AG04450 (cell line): ENCODE measurements around the gene NELFB. TPM values are rescaled to one million over a fixed set of nuclear protein-coding genes. Genes with fewer than 3 reads are reported as not detected.

Source experiments
- CTCF ChIA-PET: fragments of 300-600, 350-600 bp; formaldehyde crosslinking; extraction: SDS; loops from one replicate; lab custom pipeline; 2022; ENCODE audit warnings: antibody characterized with exemption, inconsistent platforms; lab: Charles Lee
- POLR2A ChIA-PET: fragments of 350-600 bp; formaldehyde crosslinking; extraction: SDS; loops from one replicate; lab custom pipeline; 2021; ENCODE audit warnings: antibody characterized with exemption, inconsistent platforms; lab: Yijun Ruan, JAX
- DNase-seq: peaks from one replicate; pipeline ENCODE4 v3.0.0-alpha.2; 2011; ENCODE audit warnings: low read depth, low spot score
- H3K27ac ChIP-seq: one replicate; pipeline ENCODE4 v1.5.1; 2012; ENCODE audit warnings: low read depth, low read length, control low read depth
- H3K27me3 ChIP-seq: one replicate; pipeline ENCODE4 v1.6.0; 2012; ENCODE audit warnings: low read length; ENCODE audit not compliant: control insufficient read depth, insufficient read depth
- H3K4me3 ChIP-seq: 2 replicates; pipeline ENCODE4 v1.5.1; 2011; ENCODE audit warnings: mild to moderate bottlenecking, low read depth, low read length, control low read depth
- H3K9me3 ChIP-seq: 2 replicates; pipeline ENCODE4 v1.5.1; 2012; ENCODE audit warnings: low read length; ENCODE audit not compliant: control insufficient read depth, insufficient read depth
- polyA plus RNA-seq: library from polyadenylated mRNA; depleted of rRNA; stranded (reverse); fragments of >200 nt; gene quantifications from 2 replicates; pipeline ENCODE4 v1.2.3, GENCODE V29; 2011
- TF ChIP-seq, protein P1 (sequence below): IDR thresholded peaks from 2 replicates; pipeline ENCODE4 v1.5.1; 2011; ENCODE audit warnings: low read depth, low read length, control low read depth, inconsistent platforms

Gene NELFB
- polyA plus RNA-seq, 1 experiment = 27.1 TPM

DNA sequence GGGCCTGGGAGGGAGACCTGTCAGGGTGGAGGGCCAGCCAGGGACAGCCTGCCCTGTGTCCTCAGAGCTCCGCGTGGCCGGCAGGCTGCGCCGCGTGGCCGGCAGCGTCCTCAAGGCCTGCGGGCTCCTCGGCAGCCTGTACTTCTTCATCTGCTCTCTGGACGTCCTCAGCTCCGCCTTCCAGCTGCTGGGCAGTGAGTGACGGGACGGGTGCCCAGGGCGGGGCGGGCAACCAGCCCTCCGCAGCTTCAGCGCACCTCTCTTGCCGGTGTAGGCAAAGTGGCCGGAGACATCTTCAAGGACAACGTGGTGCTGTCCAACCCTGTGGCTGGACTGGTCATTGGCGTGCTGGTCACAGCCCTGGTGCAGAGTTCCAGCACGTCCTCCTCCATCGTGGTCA lies 22.6 kb upstream of the NELFB start:
- H3K4me3 ChIP-seq = no peak overlapping the region
- no peak overlapping the region for H3K27ac ChIP-seq
- no peak for DNase-seq
- no peaks in the 10 kb centered on the region for H3K27me3 ChIP-seq
- TF ChIP-seq, protein P1, sequence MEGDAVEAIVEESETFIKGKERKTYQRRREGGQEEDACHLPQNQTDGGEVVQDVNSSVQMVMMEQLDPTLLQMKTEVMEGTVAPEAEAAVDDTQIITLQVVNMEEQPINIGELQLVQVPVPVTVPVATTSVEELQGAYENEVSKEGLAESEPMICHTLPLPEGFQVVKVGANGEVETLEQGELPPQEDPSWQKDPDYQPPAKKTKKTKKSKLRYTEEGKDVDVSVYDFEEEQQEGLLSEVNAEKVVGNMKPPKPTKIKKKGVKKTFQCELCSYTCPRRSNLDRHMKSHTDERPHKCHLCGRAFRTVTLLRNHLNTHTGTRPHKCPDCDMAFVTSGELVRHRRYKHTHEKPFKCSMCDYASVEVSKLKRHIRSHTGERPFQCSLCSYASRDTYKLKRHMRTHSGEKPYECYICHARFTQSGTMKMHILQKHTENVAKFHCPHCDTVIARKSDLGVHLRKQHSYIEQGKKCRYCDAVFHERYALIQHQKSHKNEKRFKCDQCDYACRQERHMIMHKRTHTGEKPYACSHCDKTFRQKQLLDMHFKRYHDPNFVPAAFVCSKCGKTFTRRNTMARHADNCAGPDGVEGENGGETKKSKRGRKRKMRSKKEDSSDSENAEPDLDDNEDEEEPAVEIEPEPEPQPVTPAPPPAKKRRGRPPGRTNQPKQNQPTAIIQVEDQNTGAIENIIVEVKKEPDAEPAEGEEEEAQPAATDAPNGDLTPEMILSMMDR = no peak
- no peaks in the 10 kb centered on the region; the same call in 1 of the 2 replicates for H3K9me3 ChIP-seq
- ChIA-PET POLR2A (no interaction called here), CTCF (no interaction called here)

- H3K9me3 ChIP-seq = no peaks in the 10 kb centered on the region; the same call in 1 of the 2 replicates
- no peak for DNase-seq
- no peak overlapping the region for H3K27ac ChIP-seq
- no peak overlapping the region for H3K4me3 ChIP-seq
- TF ChIP-seq, protein P1 = no peak
- no peaks in the 10 kb centered on the region for H3K27me3 ChIP-seq
- CTCF ChIA-PET = no interaction called here
- POLR2A ChIA-PET = interaction anchor here (0.5 kb wide), 1 partner anchor 110 kb away, joined by 11 read pairs; no protein-coding TSS in a partner anchor
Measured at GRCh38 chr9:137233143-137233980, 21.8 kb upstream of the NELFB start.

DNA sequence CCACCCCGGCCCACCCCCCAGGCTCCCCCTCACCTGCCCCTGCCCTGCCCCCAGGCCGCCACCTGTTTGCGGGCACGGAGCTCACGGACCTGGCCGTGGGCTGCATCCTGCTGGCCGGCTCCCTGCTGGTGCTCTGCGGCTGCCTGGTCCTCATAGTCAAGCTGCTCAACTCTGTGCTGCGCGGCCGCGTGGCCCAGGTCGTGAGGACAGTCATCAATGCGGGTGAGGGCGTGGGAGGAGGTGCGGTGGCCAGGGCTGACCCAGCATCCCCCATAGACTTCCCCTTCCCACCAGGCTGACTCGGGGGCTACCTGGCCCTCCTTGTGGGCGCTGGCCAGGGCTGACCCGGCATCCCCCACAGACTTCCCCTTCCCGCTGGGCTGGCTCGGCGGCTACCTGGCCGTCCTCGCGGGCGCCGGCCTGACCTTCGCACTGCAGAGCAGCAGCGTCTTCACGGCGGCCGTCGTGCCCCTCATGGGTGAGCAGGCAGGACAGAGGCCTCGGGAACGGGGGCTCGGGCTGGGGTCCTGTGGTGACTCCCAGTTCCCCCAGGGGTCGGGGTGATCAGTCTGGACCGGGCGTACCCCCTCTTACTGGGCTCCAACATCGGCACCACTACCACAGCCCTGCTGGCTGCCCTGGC lies 21.0 kb upstream of the NELFB start:
- TF ChIP-seq, protein P1 = no peak
- ChIA-PET CTCF (interaction anchor here (0.6 kb wide), 1 partner anchor 188 kb away, joined by 3 read pairs; the partner anchor contains the start of gene NPDC1), POLR2A (interaction anchor here (0.5 kb wide), 1 partner anchor 111 kb away, joined by 11 read pairs; no protein-coding TSS in a partner anchor)
- no peak for DNase-seq
- Histone ChIP-seq H3K4me3 (no peak overlapping the region), H3K27me3 (no peaks in the 10 kb centered on the region), H3K9me3 (no peaks in the 10 kb centered on the region; the same call in 1 of the 2 replicates), H3K27ac (no peak overlapping the region)

- CTCF ChIA-PET = interaction anchor here (0.6 kb wide), 1 partner anchor 189 kb away, joined by 3 read pairs; the partner anchor contains the start of gene NPDC1
Measured at GRCh38 chr9:137234758-137235423, 20.2 kb upstream of the NELFB start.

More at GRCh38 chr9:137234758-137235423, 20.2 kb upstream of the NELFB start:
- TF ChIP-seq, protein P1 = no peak
- no peak for DNase-seq
- POLR2A ChIA-PET = no interaction called here
- H3K27ac ChIP-seq = no peak overlapping the region
- H3K9me3 ChIP-seq = no peaks in the 10 kb centered on the region; the same call in 1 of the 2 replicates
- H3K4me3 ChIP-seq = no peak overlapping the region
- no peaks in the 10 kb centered on the region for H3K27me3 ChIP-seq
